ENCODE measurements around the gene OTOG.

DNA sequence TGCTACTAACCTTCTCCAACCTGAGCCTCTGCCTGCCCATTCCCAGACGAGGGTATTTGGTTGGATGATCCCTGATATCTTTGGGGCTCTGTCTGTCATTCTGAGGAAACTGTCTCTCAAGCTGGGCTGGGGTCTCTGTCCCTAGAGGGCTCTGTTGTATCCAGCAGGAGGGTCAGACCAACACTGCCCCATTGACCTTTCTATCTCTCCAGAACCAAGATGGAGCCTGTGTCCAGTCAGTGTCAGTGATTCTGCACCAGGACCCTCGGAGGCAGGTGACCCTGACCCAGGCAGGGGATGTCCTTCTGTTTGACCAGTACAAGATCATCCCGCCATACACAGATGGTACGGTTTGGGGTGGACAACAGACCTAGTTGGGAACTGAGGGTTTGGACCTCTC lies 21.9 kb downstream of the OTOG start:
- TF ChIP-seq, protein P1, sequence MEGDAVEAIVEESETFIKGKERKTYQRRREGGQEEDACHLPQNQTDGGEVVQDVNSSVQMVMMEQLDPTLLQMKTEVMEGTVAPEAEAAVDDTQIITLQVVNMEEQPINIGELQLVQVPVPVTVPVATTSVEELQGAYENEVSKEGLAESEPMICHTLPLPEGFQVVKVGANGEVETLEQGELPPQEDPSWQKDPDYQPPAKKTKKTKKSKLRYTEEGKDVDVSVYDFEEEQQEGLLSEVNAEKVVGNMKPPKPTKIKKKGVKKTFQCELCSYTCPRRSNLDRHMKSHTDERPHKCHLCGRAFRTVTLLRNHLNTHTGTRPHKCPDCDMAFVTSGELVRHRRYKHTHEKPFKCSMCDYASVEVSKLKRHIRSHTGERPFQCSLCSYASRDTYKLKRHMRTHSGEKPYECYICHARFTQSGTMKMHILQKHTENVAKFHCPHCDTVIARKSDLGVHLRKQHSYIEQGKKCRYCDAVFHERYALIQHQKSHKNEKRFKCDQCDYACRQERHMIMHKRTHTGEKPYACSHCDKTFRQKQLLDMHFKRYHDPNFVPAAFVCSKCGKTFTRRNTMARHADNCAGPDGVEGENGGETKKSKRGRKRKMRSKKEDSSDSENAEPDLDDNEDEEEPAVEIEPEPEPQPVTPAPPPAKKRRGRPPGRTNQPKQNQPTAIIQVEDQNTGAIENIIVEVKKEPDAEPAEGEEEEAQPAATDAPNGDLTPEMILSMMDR (IDR thresholded peaks at IDR 0.05): no peak
- no peak for TF ChIP-seq POLR2A (IDR thresholded peaks at IDR 0.05)

All from Peyer's patch (tissue), 4 donors.